HG02759 (cell line): ENCODE measurements around the gene GGCT.
"Not testable (repeated sequence)": the region's sequence is repeated elsewhere in the genome, so short reads cannot be mapped to it uniquely, and the experiment has no call there.

Source experiments
- ATAC-seq: cut with Tn5 transposase; IDR thresholded peaks from one replicate; pipeline ENCODE4 v1.9.1; 2021; ENCODE audit warnings: mild to moderate bottlenecking, moderate library complexity; ENCODE audit not compliant: unreplicated experiment

The GGCT gene

GRCh38 chr7:30504301-30505173 lies at the start of gene GGCT:
GGCT (minus strand) TSS chr7:30504829; CDS start chr7:30504709, 120 bp downstream.
- peak; percentile 98 for ATAC-seq

- no peak for ATAC-seq
These were observed 48.9 kb upstream of the GGCT start for GRCh38 chr7:30553546-30553945.

- ATAC-seq, result no peak
These were observed 48.5 kb upstream of the GGCT start for GRCh38 chr7:30553141-30553540.

GRCh38 chr7:30552330-30552729 lies 47.7 kb upstream of the GGCT start:
- ATAC-seq, result no peak

- no peak for ATAC-seq
These were observed 45.4 kb upstream of the GGCT start for GRCh38 chr7:30549931-30550493.

- no peak for ATAC-seq
These were observed 44.2 kb upstream of the GGCT start for GRCh38 chr7:30548845-30549244.

GRCh38 chr7:30546596-30546995 lies 42.0 kb upstream of the GGCT start:
- no peak for ATAC-seq

- ATAC-seq, result no peak
These were observed 41.3 kb upstream of the GGCT start for GRCh38 chr7:30545791-30546555.

GRCh38 chr7:30543813-30544525 lies 39.3 kb upstream of the GGCT start:
- no peak for ATAC-seq

GRCh38 chr7:30543115-30543514 lies 38.5 kb upstream of the GGCT start:
- not testable (repeated sequence) for ATAC-seq

GRCh38 chr7:30533886-30534285 lies 29.3 kb upstream of the GGCT start:
- ATAC-seq, result no peak

- no peak for ATAC-seq
These were observed 26.7 kb upstream of the GGCT start for GRCh38 chr7:30531286-30531685.

GRCh38 chr7:30530373-30530772 lies 25.7 kb upstream of the GGCT start:
- ATAC-seq, result no peak

GRCh38 chr7:30528779-30529178 lies 24.1 kb upstream of the GGCT start:
- ATAC-seq, result no peak

- ATAC-seq, result not testable (repeated sequence)
These were observed 22.7 kb upstream of the GGCT start for GRCh38 chr7:30527297-30527696.

- ATAC-seq, result no peak
These were observed 21.5 kb upstream of the GGCT start for GRCh38 chr7:30526163-30526562.

- ATAC-seq, result no peak
These were observed 20.8 kb upstream of the GGCT start for GRCh38 chr7:30525429-30525828.

GRCh38 chr7:30524545-30524944 lies 19.9 kb upstream of the GGCT start:
- ATAC-seq, result no peak

- no peak for ATAC-seq
These were observed 18.8 kb upstream of the GGCT start for GRCh38 chr7:30523466-30523865.

GRCh38 chr7:30522159-30522558 lies 17.5 kb upstream of the GGCT start:
- ATAC-seq, result no peak

- no peak for ATAC-seq
These were observed 16.9 kb upstream of the GGCT start for GRCh38 chr7:30521532-30521931.
